K562 (cell line): ENCODE results near the gene NUP43. TPM values are rescaled to one million over a fixed set of nuclear protein-coding genes. Genes with fewer than 3 reads are reported as not detected.
A peak's percentile ranks its signal among the peaks of the same experiment; 100 is the strongest.

Source experiments
- AFF1 ChIP-seq, 2 experiments: fragments of 450-650 bp; IDR thresholded peaks; 2 replicates each; pipeline ENCODE4 v1.6.1; 2018; ENCODE audit warnings: mild to moderate bottlenecking in 2 of 2, low read depth in 1 of 2; ENCODE audit not compliant: partially characterized antibody in 2 of 2
- BRD9 ChIP-seq: fragments of 450-650 bp; IDR thresholded peaks from 2 replicates; pipeline ENCODE4 v1.6.1; 2018; ENCODE audit warnings: low read depth; ENCODE audit not compliant: partially characterized antibody
- CEBPB ChIP-seq: fragments of 450-650 bp; IDR thresholded peaks from 2 replicates; pipeline ENCODE4 v1.6.1; 2016; ENCODE audit warnings: missing genetic modification characterization, missing compliant biosample characterization
- CLOCK ChIP-seq: fragments of 250-450 bp; sonication (Bioruptor Pico); IDR thresholded peaks from 2 replicates; pipeline ENCODE4 v1.4.0; 2020; ENCODE audit warnings: mild to moderate bottlenecking, moderate library complexity, borderline replicate concordance
- E2F5 ChIP-seq: sonication (generic); formaldehyde crosslinking; IDR thresholded peaks from 2 replicates; pipeline ENCODE4 v1.8.0; 2022; ENCODE audit warnings: mild to moderate bottlenecking, missing genetic modification reagents
- EP400 ChIP-seq: fragments of 450-650 bp; IDR thresholded peaks from 2 replicates; pipeline ENCODE4 v1.6.1; 2017; ENCODE audit warnings: antibody characterized with exemption, mild to moderate bottlenecking, moderate library complexity
- ETS2 ChIP-seq: IDR thresholded peaks from 2 replicates; pipeline ENCODE4 v1.6.1; 2016; ENCODE audit warnings: borderline replicate concordance, missing genetic modification characterization, mild to moderate bottlenecking, moderate library complexity, missing compliant biosample characterization; ENCODE audit not compliant: poor library complexity, severe bottlenecking
- EZH2 ChIP-seq: IDR thresholded peaks from 2 replicates; pipeline ENCODE4 v1.6.1; 2012; ENCODE audit warnings: low read depth, mild to moderate bottlenecking, inconsistent platforms, low read length, borderline replicate concordance
- GATAD2B ChIP-seq: fragments of 450-650 bp; IDR thresholded peaks from 2 replicates; pipeline ENCODE4 v1.6.1; 2017; ENCODE audit warnings: mild to moderate bottlenecking, borderline replicate concordance
- HNRNPK ChIP-seq: fragments of 200-400 bp; formaldehyde crosslinking; IDR thresholded peaks from one replicate; pipeline ENCODE4 v1.6.1; 2018; ENCODE audit warnings: mild to moderate bottlenecking, low read depth, low read length; ENCODE audit not compliant: poor library complexity, severe bottlenecking
- NFXL1 ChIP-seq: fragments of 450-650 bp; formaldehyde crosslinking; IDR thresholded peaks from 2 replicates; pipeline ENCODE4 v1.4.0; 2021; ENCODE audit warnings: mild to moderate bottlenecking
- PHB2 ChIP-seq: fragments of 450-650 bp; IDR thresholded peaks from 2 replicates; pipeline ENCODE4 v1.6.1; 2017; ENCODE audit warnings: low read depth
- PURB ChIP-seq: sonication (generic); formaldehyde crosslinking; IDR thresholded peaks from 2 replicates; pipeline ENCODE4 v1.9.0; 2021; ENCODE audit warnings: low read depth, mild to moderate bottlenecking, missing genetic modification reagents
- RAD21 ChIP-seq, 2 experiments: fragments of 250-450 bp in 1 of 2; fragments of 450-650 bp in 1 of 2; sonication (Bioruptor Pico) in 1 of 2; formaldehyde crosslinking in 1 of 2; IDR thresholded peaks in 1 of 2; conservative IDR thresholded peaks in 1 of 2; 2 replicates each; pipeline versions ENCODE4 v1.4.0 to v1.8.0; 2020 to 2022; ENCODE audit warnings: mild to moderate bottlenecking in 2 of 2, moderate library complexity in 1 of 2
- RBM25 ChIP-seq: fragments of 200-400 bp; formaldehyde crosslinking; IDR thresholded peaks from 2 replicates; pipeline ENCODE4 v1.6.1; 2018; ENCODE audit warnings: low read length, low read depth, moderate library complexity; ENCODE audit not compliant: severe bottlenecking
- TCF7L2 ChIP-seq: fragments of 150-350 bp; IDR thresholded peaks from 2 replicates; pipeline ENCODE4 v1.6.1; 2016; ENCODE audit warnings: low read depth, mild to moderate bottlenecking, low read length, moderate library complexity
- TFAM ChIP-seq: fragments of 250-450 bp; sonication (Bioruptor Pico); conservative IDR thresholded peaks from 2 replicates; pipeline ENCODE4 v1.5.0; 2021; ENCODE audit warnings: mild to moderate bottlenecking, moderate library complexity
- TRIM28 ChIP-seq: fragments of 450-650 bp; IDR thresholded peaks from 2 replicates; pipeline ENCODE4 v1.6.1; 2017
- ZEB2 ChIP-seq: fragments of 450-650 bp; IDR thresholded peaks from 2 replicates; pipeline ENCODE4 v1.6.1; 2016
- ZNF41 ChIP-seq: fragments of 250-450 bp; sonication (Bioruptor Pico); conservative IDR thresholded peaks from 2 replicates; pipeline ENCODE4 v1.4.0; 2020; ENCODE audit warnings: mild to moderate bottlenecking
- ZNF766 ChIP-seq: fragments of 200-800 bp; sonication (Bioruptor generic); conservative IDR thresholded peaks from 2 replicates; pipeline ENCODE4 v1.6.1; 2016; ENCODE audit warnings: missing genetic modification characterization, missing compliant biosample characterization
- polyA plus RNA-seq, 8 experiments: library from polyadenylated mRNA; depleted of rRNA in 4 of 8; stranded (reverse) in 5 of 8; unstranded in 3 of 8; fragments of >200 nt; fragmentation: Nextera tagmentation in 2 of 8; fragmentation: Illumina TruSeq in 1 of 8; extraction: Ambion mirVana in 2 of 8; extraction: Trizol in 1 of 8; gene quantifications; 2 replicates each; pipeline versions ENCODE4 v1.2.1 to v1.2.3, GENCODE V29; 2011 to 2014; ENCODE audit warnings: inconsistent platforms in 1 of 8, missing spikeins in 1 of 8
- total RNA-seq, 7 experiments: library from RNA; depleted of rRNA in 6 of 7; stranded (reverse); fragments of >200 nt in 6 of 7; fragmentation: Illumina TruSeq in 2 of 7; extraction: Trizol in 2 of 7; gene quantifications; 2 replicates each; pipeline versions ENCODE4 v1.2.1 to v1.2.3, GENCODE V29; 2011 to 2021; ENCODE audit warnings: low replicate concordance in 1 of 7

Gene NUP43
- total and polyA plus RNA-seq, 9 of the 15 experiments (the other 6 are each of a cell fraction or from before 2014, with no cell fraction given), result 28.9 to 136 (median 67.4) TPM

GRCh38 chr6:149728499-149729234, 17.7 kb downstream of the NUP43 start (continued):
- TF ChIP-seq CLOCK (CRISPR knock-in tag) (peak; percentile 64; the same call in 1 of the 2 replicates), NFXL1 (CRISPR knock-in tag) (no peak), RBM25 (no peak), TRIM28 (no peak; the same call in 1 of the 2 replicates), AFF1 (IDR thresholded peaks at IDR 0.05; ENCODE audit: low read depth in 1 of 2, partially characterized antibody in 2 of 2) (peak; percentile 69 to 71), CEBPB (tag) (no peak), E2F5 (CRISPR knock-in tag) (no peak), GATAD2B (peak; percentile 87), TCF7L2 (no peak), ZNF766 (CRISPR knock-in tag) (peak; percentile 69), EP400 (peak; percentile 65), EZH2 (no peak), ZNF41 (0 out of 2 replicates have a peak, but pooled peaks have one; percentile 42), ZEB2 (peak; percentile 61; the same call in 1 of the 2 replicates), RAD21 (CRISPR knock-in tag; conservative IDR thresholded peaks at IDR 0.05 in 1 of 2, IDR thresholded peaks at IDR 0.05 in 1 of 2) (peak; percentile 25 to 36; a peak in 2 of 4 replicates), HNRNPK (no peak), BRD9 (peak; percentile 88), TFAM (CRISPR knock-in tag) (no peak), PHB2 (peak; percentile 81), PURB (CRISPR knock-in tag) (no peak), ETS2 (tag) (no peak)
